Endothelial cell of umbilical vein (primary cell): ENCODE measurements around the gene USP40. TPM values are rescaled to one million over a fixed set of nuclear protein-coding genes. Genes with fewer than 3 reads are reported as not detected.

ENCODE experiments used
- BruUV-seq: library from RNA; stranded (reverse); fragments of 400-500 nt; replicated peaks from 2 replicates; lab custom pipeline; 2021; lab: Mats Ljungman, UMichigan
- CTCF ChIA-PET: fragments of 300-600, 350-600 bp; sonication (Branson Sonifier 250); formaldehyde crosslinking; loops from one replicate; lab custom pipeline; 2021; ENCODE audit warnings: antibody characterized with exemption, inconsistent platforms; lab: Charles Lee
- POLR2A ChIA-PET: fragments of 300-600, 350-600 bp; sonication (Branson Sonifier 250); formaldehyde crosslinking; loops from one replicate; lab custom pipeline; 2021; ENCODE audit warnings: antibody characterized with exemption, inconsistent platforms; lab: Charles Lee
- DNase-seq: peaks from one replicate; pipeline ENCODE4 v3.0.0-alpha.2; 2011; ENCODE audit warnings: low read depth, low spot score
- FAIRE-seq: peaks from 2 replicates; lab custom pipeline; 2011; peaks lifted over from hg19 to GRCh38; lab: Jason Lieb, UNC
- H2AFZ ChIP-seq: 2 replicates; pipeline ENCODE4 v1.6.0; 2012; ENCODE audit warnings: low read depth, low read length, control low read depth, inconsistent platforms
- H3K27ac ChIP-seq: 2 replicates; pipeline ENCODE4 v1.5.1; 2011; ENCODE audit warnings: low read depth, mild to moderate bottlenecking, control low read depth, low read length, moderate library complexity; ENCODE audit not compliant: insufficient read depth
- H3K27me3 ChIP-seq, 2 experiments: 2 replicates each; pipeline versions ENCODE4 v1.6.0 to v1.6.1; 2011; ENCODE audit warnings: low read length in 2 of 2, mixed read lengths in 1 of 2; ENCODE audit not compliant: control insufficient read depth in 2 of 2, insufficient read depth in 2 of 2
- H3K36me3 ChIP-seq, 2 experiments: 2 replicates in 1 of 2; 3 replicates in 1 of 2; pipeline ENCODE4 v1.5.1; 2011; ENCODE audit warnings: low read length in 2 of 2, mild to moderate bottlenecking in 1 of 2, moderate library complexity in 1 of 2; ENCODE audit not compliant: control insufficient read depth in 2 of 2, insufficient read depth in 2 of 2; ENCODE audit errors: extremely low read depth in 1 of 2
- H3K4me1 ChIP-seq: 3 replicates; pipeline ENCODE4 v1.5.1; 2011; ENCODE audit warnings: mild to moderate bottlenecking, low read length; ENCODE audit not compliant: control insufficient read depth, insufficient read depth; ENCODE audit errors: extremely low read depth
- H3K4me2 ChIP-seq: 2 replicates; pipeline ENCODE4 v1.6.1; 2011; ENCODE audit warnings: low read length, control low read depth, mixed read lengths; ENCODE audit not compliant: insufficient read depth
- H3K4me3 ChIP-seq, 3 experiments: fragments of 200-600 bp in 1 of 3; sonication (generic), shearing (Covaris generic) in 1 of 3; replicated peaks in 1 of 3; 2 replicates each; pipeline ENCODE4 v1.5.1; 2011 to 2016; ENCODE audit warnings: control low read depth in 3 of 3, low read length in 3 of 3, mild to moderate bottlenecking in 2 of 3, inconsistent platforms in 1 of 3, low read depth in 1 of 3, moderate library complexity in 1 of 3; ENCODE audit not compliant: insufficient read depth in 1 of 3
- H3K79me2 ChIP-seq: 2 replicates; pipeline ENCODE4 v1.6.0; 2012; ENCODE audit warnings: low read length, inconsistent platforms; ENCODE audit not compliant: control insufficient read depth, insufficient read depth
- H3K9ac ChIP-seq: replicated peaks from 2 replicates; pipeline ENCODE3; 2011; ENCODE audit warnings: low read length, control low read depth; ENCODE audit not compliant: insufficient read depth; ENCODE audit errors: extremely low read depth
- H3K9me1 ChIP-seq: replicated peaks from 3 replicates; pipeline ENCODE4 v1.6.0; 2011; ENCODE audit warnings: mild to moderate bottlenecking, low read length; ENCODE audit not compliant: control insufficient read depth, insufficient read depth; ENCODE audit errors: extremely low read depth
- H3K9me3 ChIP-seq: replicated peaks from 2 replicates; pipeline ENCODE4 v1.5.1; 2012; ENCODE audit warnings: low read length, inconsistent platforms; ENCODE audit not compliant: control insufficient read depth, insufficient read depth
- H4K20me1 ChIP-seq: replicated peaks from 2 replicates; pipeline ENCODE3; 2011; ENCODE audit warnings: mild to moderate bottlenecking, low read length; ENCODE audit not compliant: control insufficient read depth, insufficient read depth; ENCODE audit errors: extremely low read depth
- GATA2 ChIP-seq: IDR thresholded peaks from 2 replicates; pipeline ENCODE4 v1.7.0; 2011; ENCODE audit warnings: low read depth, mild to moderate bottlenecking, moderate library complexity, mixed read lengths, low read length; ENCODE audit not compliant: insufficient read length, insufficient read depth
- JUN ChIP-seq: IDR thresholded peaks from 2 replicates; pipeline ENCODE4 v1.6.1; 2011; ENCODE audit warnings: borderline replicate concordance, low read depth; ENCODE audit not compliant: insufficient read length, insufficient read depth
- MAX ChIP-seq: IDR thresholded peaks from 2 replicates; pipeline ENCODE4 v1.6.1; 2011; ENCODE audit not compliant: insufficient read depth, insufficient read length
- MYC ChIP-seq: IDR thresholded peaks from one replicate; pipeline ENCODE4 v1.6.1; 2011; ENCODE audit warnings: mild to moderate bottlenecking, low read depth, low read length
- POLR2A ChIP-seq: IDR thresholded peaks from 2 replicates; pipeline ENCODE4 v1.6.1; 2012; ENCODE audit warnings: low read depth, mild to moderate bottlenecking, control low read depth, low read length
- POLR2AphosphoS5 ChIP-seq: IDR thresholded peaks from 2 replicates; pipeline ENCODE4 v1.6.1; 2012; ENCODE audit warnings: low read depth, mild to moderate bottlenecking, control low read depth, low read length, moderate library complexity; ENCODE audit not compliant: insufficient read depth
- dilution Hi-C: fragments of 300-500 bp; cut with MboI; formaldehyde crosslinking; loops from one replicate; pipeline ENCODE4 v1.15.0; 2019; ENCODE audit warnings: low sequenced_read_pairs; ENCODE audit not compliant: extremely low pct_ligation_motif_present
- intact Hi-C: fragments of 100-400 bp; cut with micrococcal nuclease; formaldehyde crosslinking; loops from one replicate; pipeline ENCODE4 v1.10.0; 2022
- polyA plus RNA-seq, 4 experiments: library from polyadenylated mRNA; depleted of rRNA in 3 of 4; stranded (reverse) in 3 of 4; unstranded in 1 of 4; fragments of >200 nt; gene quantifications; 2 replicates each; pipeline versions ENCODE4 v1.2.1 to v1.2.3, GENCODE V29; 2011 to 2012; ENCODE audit warnings: missing spikeins in 1 of 4
- total RNA-seq: library from RNA; stranded (reverse); gene quantifications from 2 replicates; pipeline ENCODE4 v1.2.3, GENCODE V29; 2021
- TF ChIP-seq, protein P1 (sequence below), 2 donors: IDR thresholded peaks; 1 replicate in 1 of 2; 2 replicates in 1 of 2; pipeline ENCODE4 v1.5.1; 2011; ENCODE audit warnings: low read length in 2 of 2, mild to moderate bottlenecking in 2 of 2, moderate library complexity in 2 of 2, control low read depth in 1 of 2, inconsistent platforms in 1 of 2, low read depth in 1 of 2; ENCODE audit not compliant: insufficient read depth in 1 of 2; ENCODE audit errors: extremely low read depth in 1 of 2

The USP40 gene
- total and polyA plus RNA-seq, 2 donors (not counting 3 experiments of a cell fraction or from before 2014, with no cell fraction given) = 32.2 to 32.5 TPM

DNA sequence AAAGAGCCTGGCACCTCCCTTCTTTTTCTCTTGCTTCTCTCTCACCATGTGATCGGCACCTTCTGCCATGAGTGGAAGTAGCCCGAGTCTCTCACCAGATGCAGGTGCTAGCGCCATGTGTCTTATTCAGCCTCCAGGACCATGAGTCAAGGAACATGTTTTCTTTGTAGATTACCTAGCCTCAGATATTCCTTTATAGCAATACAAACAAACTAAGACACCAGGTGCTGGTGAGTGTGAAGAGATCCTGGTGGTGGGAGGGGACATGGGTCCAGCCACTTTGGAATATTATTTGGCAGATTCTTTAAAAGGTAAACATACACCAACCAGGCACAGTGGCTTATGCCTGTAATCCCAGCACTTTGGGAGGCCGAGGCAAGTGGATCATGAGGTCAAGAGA, 5.9 kb upstream of the USP40 start:
- DNase-seq (no peak), FAIRE-seq (no peak)
- CTCF ChIA-PET = no interaction called here
- no peak overlapping the region for H3K4me3 ChIP-seq
- H3K36me3 ChIP-seq = no peaks in the 10 kb centered on the region
- H3K9me3 ChIP-seq = no peaks in the 10 kb centered on the region
- BruUV-seq = no TSS peak
- intact Hi-C loops (no loop called here), dilution Hi-C loops (no loop called here)
- no peaks in the 10 kb centered on the region for H3K4me1 ChIP-seq
- peaks cover 2 to 3% of the 10 kb centered on the region in 2 experiments for H3K27me3 ChIP-seq
- no peaks in the 10 kb centered on the region for H3K79me2 ChIP-seq
- POLR2A ChIA-PET = no interaction called here
- no peak overlapping the region for H3K9ac ChIP-seq
- TF ChIP-seq POLR2AphosphoS5 (no peak), JUN (no peak), POLR2A (no peak)
- H2AFZ ChIP-seq = no peak overlapping the region
- no peaks in the 10 kb centered on the region for H4K20me1 ChIP-seq
- H3K4me2 ChIP-seq = no peak overlapping the region
- H3K27ac ChIP-seq = no peak overlapping the region
- H3K9me1 ChIP-seq = no peaks in the 10 kb centered on the region

DNA sequence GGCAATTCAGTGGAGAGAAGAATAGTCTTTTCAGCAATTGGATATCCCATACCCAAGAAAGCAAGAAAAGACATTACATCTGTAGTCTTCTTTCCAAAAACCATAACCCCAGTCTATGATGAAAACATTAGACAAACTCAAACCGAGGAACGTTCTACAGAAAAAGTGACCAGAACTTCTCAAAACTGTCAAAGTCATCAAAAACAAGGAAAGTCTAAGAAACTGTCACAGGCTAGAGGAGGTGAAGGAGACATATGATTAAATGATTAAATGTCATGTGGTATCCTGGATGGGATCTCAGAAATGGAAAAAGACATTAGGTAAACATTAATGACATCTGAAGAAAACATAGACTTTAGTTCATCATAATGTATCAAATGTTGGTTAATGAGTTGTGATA, 4.9 kb upstream of the USP40 start:
- peak; percentile 43 for FAIRE-seq
- H3K27ac ChIP-seq = no peak overlapping the region
- no peak overlapping the region for H2AFZ ChIP-seq
- no peaks in the 10 kb centered on the region for H3K36me3 ChIP-seq
- H3K27me3 ChIP-seq = peaks cover 2 to 3% of the 10 kb centered on the region in 2 experiments
- no TSS peak for BruUV-seq
- no peaks in the 10 kb centered on the region for H4K20me1 ChIP-seq
- H3K4me3 ChIP-seq = no peak overlapping the region
- H3K4me2 ChIP-seq = no peak overlapping the region
- H3K79me2 ChIP-seq = no peaks in the 10 kb centered on the region
- intact Hi-C loops (no loop called here), dilution Hi-C loops (no loop called here)
- POLR2A ChIA-PET = no interaction called here
- no peaks in the 10 kb centered on the region for H3K4me1 ChIP-seq
- no peak for DNase-seq
- no peak overlapping the region for H3K9ac ChIP-seq
- CTCF ChIA-PET = no interaction called here
- H3K9me3 ChIP-seq = no peaks in the 10 kb centered on the region
- H3K9me1 ChIP-seq = no peaks in the 10 kb centered on the region
- TF ChIP-seq POLR2A (no peak), MAX (no peak), MYC (no peak), GATA2 (no peak), JUN (no peak)
- TF ChIP-seq, protein P1, sequence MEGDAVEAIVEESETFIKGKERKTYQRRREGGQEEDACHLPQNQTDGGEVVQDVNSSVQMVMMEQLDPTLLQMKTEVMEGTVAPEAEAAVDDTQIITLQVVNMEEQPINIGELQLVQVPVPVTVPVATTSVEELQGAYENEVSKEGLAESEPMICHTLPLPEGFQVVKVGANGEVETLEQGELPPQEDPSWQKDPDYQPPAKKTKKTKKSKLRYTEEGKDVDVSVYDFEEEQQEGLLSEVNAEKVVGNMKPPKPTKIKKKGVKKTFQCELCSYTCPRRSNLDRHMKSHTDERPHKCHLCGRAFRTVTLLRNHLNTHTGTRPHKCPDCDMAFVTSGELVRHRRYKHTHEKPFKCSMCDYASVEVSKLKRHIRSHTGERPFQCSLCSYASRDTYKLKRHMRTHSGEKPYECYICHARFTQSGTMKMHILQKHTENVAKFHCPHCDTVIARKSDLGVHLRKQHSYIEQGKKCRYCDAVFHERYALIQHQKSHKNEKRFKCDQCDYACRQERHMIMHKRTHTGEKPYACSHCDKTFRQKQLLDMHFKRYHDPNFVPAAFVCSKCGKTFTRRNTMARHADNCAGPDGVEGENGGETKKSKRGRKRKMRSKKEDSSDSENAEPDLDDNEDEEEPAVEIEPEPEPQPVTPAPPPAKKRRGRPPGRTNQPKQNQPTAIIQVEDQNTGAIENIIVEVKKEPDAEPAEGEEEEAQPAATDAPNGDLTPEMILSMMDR (IDR thresholded peaks at IDR 0.05; ENCODE audit: extremely low read depth in 1 of 2, insufficient read depth in 1 of 2, low read depth in 1 of 2, low read length in 2 of 2) = no peak
